Neuronal stem cell (in vitro differentiated cells): ENCODE data around the gene SYT9.

Experiments used
- DNase-seq: peaks from one replicate; pipeline ENCODE4 v3.0.0-alpha.2; 2013; ENCODE audit warnings: low spot score
- H2AFZ ChIP-seq: one replicate; pipeline ENCODE4 v1.6.1; 2013; ENCODE audit warnings: mild to moderate bottlenecking, low read length, inconsistent platforms
- H2AK5ac ChIP-seq: 2 replicates; pipeline ENCODE4 v1.6.1; 2013; ENCODE audit warnings: low read depth, mild to moderate bottlenecking, inconsistent platforms, low read length, moderate library complexity, mixed read lengths
- H2BK120ac ChIP-seq: 2 replicates; pipeline ENCODE4 v1.6.1; 2013; ENCODE audit warnings: low read depth, mild to moderate bottlenecking, inconsistent platforms, low read length, moderate library complexity, mixed read lengths
- H2BK12ac ChIP-seq: one replicate; pipeline ENCODE4 v1.6.1; 2013; ENCODE audit warnings: low read length, inconsistent platforms
- H2BK15ac ChIP-seq: 2 replicates; pipeline ENCODE4 v1.6.1; 2013; ENCODE audit warnings: mild to moderate bottlenecking, low read length, inconsistent platforms, mixed read lengths
- H2BK5ac ChIP-seq: one replicate; pipeline ENCODE4 v1.6.1; 2013; ENCODE audit warnings: inconsistent platforms, mild to moderate bottlenecking, low read length, moderate library complexity
- H3K14ac ChIP-seq: one replicate; pipeline ENCODE4 v1.6.1; 2013; ENCODE audit warnings: low read length, inconsistent platforms
- H3K18ac ChIP-seq: 2 replicates; pipeline ENCODE4 v1.6.1; 2013; ENCODE audit warnings: low read length, inconsistent platforms
- H3K23ac ChIP-seq: 2 replicates; pipeline ENCODE4 v1.6.1; 2013; ENCODE audit warnings: low read depth, mild to moderate bottlenecking, mixed read lengths, low read length, inconsistent platforms; ENCODE audit not compliant: poor library complexity
- H3K27ac ChIP-seq: replicated peaks from 3 replicates; pipeline ENCODE4 v1.5.1; 2013; ENCODE audit warnings: low read length, inconsistent platforms
- H3K27me3 ChIP-seq, 3 experiments: 2 replicates each; pipeline ENCODE4 v1.6.1; 2013; ENCODE audit warnings: low read length in 3 of 3, mild to moderate bottlenecking in 2 of 3, inconsistent platforms in 1 of 3, low read depth in 1 of 3, mixed read lengths in 1 of 3, moderate library complexity in 1 of 3; ENCODE audit not compliant: control insufficient read depth in 3 of 3, insufficient read depth in 3 of 3
- H3K36me3 ChIP-seq, 2 donors: replicated peaks in 1 of 2; 2 replicates each; pipeline ENCODE4 v1.6.1; 2013; ENCODE audit warnings: low read length in 2 of 2; ENCODE audit not compliant: control insufficient read depth in 2 of 2, insufficient read depth in 2 of 2
- H3K4ac ChIP-seq: 2 replicates; pipeline ENCODE4 v1.6.1; 2013; ENCODE audit warnings: inconsistent platforms, mild to moderate bottlenecking, low read length, moderate library complexity
- H3K4me1 ChIP-seq, 2 donors: 1 replicate in 1 of 2; 2 replicates in 1 of 2; pipeline ENCODE4 v1.6.1; 2013; ENCODE audit warnings: low read length in 2 of 2, low read depth in 1 of 2; ENCODE audit not compliant: control insufficient read depth in 2 of 2, insufficient read depth in 1 of 2
- H3K4me2 ChIP-seq: one replicate; pipeline ENCODE4 v1.6.1; 2013; ENCODE audit warnings: mild to moderate bottlenecking, low read length, inconsistent platforms; ENCODE audit not compliant: insufficient read depth, poor library complexity, severe bottlenecking
- H3K4me3 ChIP-seq, 2 donors: 2 replicates each; pipeline ENCODE4 v1.5.1; 2013; ENCODE audit warnings: low read length in 2 of 2, mild to moderate bottlenecking in 2 of 2, inconsistent platforms in 1 of 2, moderate library complexity in 1 of 2
- H3K79me1 ChIP-seq: one replicate; pipeline ENCODE4 v1.6.1; 2013; ENCODE audit warnings: low read depth, mild to moderate bottlenecking, inconsistent platforms, low read length, moderate library complexity
- H3K9ac ChIP-seq: one replicate; pipeline ENCODE4 v1.6.1; 2013; ENCODE audit warnings: mild to moderate bottlenecking, low read depth, low read length, inconsistent platforms; ENCODE audit not compliant: poor library complexity
- H3K9me3 ChIP-seq, 2 donors: replicated peaks in 1 of 2; 2 replicates each; pipeline versions ENCODE3 to v1.6.1; 2013; ENCODE audit warnings: low read length in 2 of 2, mild to moderate bottlenecking in 2 of 2, inconsistent platforms in 1 of 2, low read depth in 1 of 2, mixed read lengths in 1 of 2, moderate library complexity in 1 of 2; ENCODE audit not compliant: control insufficient read depth in 2 of 2, insufficient read depth in 1 of 2
- H4K8ac ChIP-seq: one replicate; pipeline ENCODE4 v1.6.1; 2013; ENCODE audit warnings: low read depth, mild to moderate bottlenecking, inconsistent platforms, low read length, moderate library complexity
- H4K91ac ChIP-seq: one replicate; pipeline ENCODE4 v1.6.1; 2013; ENCODE audit warnings: low read length, low read depth, mild to moderate bottlenecking, inconsistent platforms; ENCODE audit not compliant: poor library complexity
- WGBS, 2 donors: extraction: QIAGEN DNeasy Blood & Tissue Kit; methylation state at CpG; one replicate each; pipeline ENCODE4 v1.1.7; 2013; ENCODE audit warnings: missing lambda C conversion rate in 2 of 2, mixed read lengths in 1 of 2; ENCODE audit not compliant: insufficient read length in 2 of 2, insufficient replicate concordance in 1 of 2; ENCODE audit errors: extremely low coverage in 2 of 2; 5-methylcytosine and 5-hydroxymethylcytosine counted together

SYT9 gene

GRCh38 chr11:7300281-7300680, 48.6 kb downstream of the SYT9 start:
- DNase-seq = no peak

GRCh38 chr11:7303146-7303545, 51.4 kb downstream of the SYT9 start:
- H3K27ac ChIP-seq = no peak overlapping the region
- H3K4me3 ChIP-seq = no peak overlapping the region
- no peaks in the 10 kb centered on the region for H3K36me3 ChIP-seq
- H3K79me1 ChIP-seq = no peaks in the 10 kb centered on the region
- peaks cover 0 to 3% of the 10 kb centered on the region in 2 donors for H3K9me3 ChIP-seq
- H2BK12ac ChIP-seq = no peak overlapping the region
- H4K91ac ChIP-seq = no peak overlapping the region
- H3K18ac ChIP-seq = no peak overlapping the region
- no peak overlapping the region for H2BK5ac ChIP-seq
- no peak overlapping the region for H2AK5ac ChIP-seq
- no CpG with 5 or more reads among the region's 11 CpGs for WGBS, 2 donors
- H2BK15ac ChIP-seq = no peak overlapping the region
- peak overlapping the region; percentile 46 for H3K23ac ChIP-seq
- H3K27me3 ChIP-seq = no peaks in the 10 kb centered on the region
- peak overlapping the region; percentile 45 for H3K9ac ChIP-seq
- no peak for DNase-seq
- H3K4me1 ChIP-seq = no peaks in the 10 kb centered on the region
- no peak overlapping the region for H2BK120ac ChIP-seq
- H3K4me2 ChIP-seq = no peak overlapping the region
- no peak overlapping the region for H3K4ac ChIP-seq
- H2AFZ ChIP-seq = no peak overlapping the region
- no peak overlapping the region for H4K8ac ChIP-seq
- H3K14ac ChIP-seq = no peak overlapping the region

More at GRCh38 chr11:7300281-7300680, 48.6 kb downstream of the SYT9 start:
- H3K9ac ChIP-seq = no peak overlapping the region
- no peak overlapping the region for H4K91ac ChIP-seq
- H3K27ac ChIP-seq = no peak overlapping the region
- no peaks in the 10 kb centered on the region for H3K4me1 ChIP-seq
- H3K18ac ChIP-seq = no peak overlapping the region
- no peak overlapping the region for H2BK120ac ChIP-seq
- no peaks in the 10 kb centered on the region for H3K27me3 ChIP-seq
- no peaks in the 10 kb centered on the region for H3K79me1 ChIP-seq
- H3K4me3 ChIP-seq = no peak overlapping the region
- no peak overlapping the region for H3K4ac ChIP-seq
- no peaks in the 10 kb centered on the region for H3K36me3 ChIP-seq
- no peak overlapping the region for H3K14ac ChIP-seq
- no CpG with 5 or more reads among the region's 2 CpGs for WGBS, 2 donors
- H3K4me2 ChIP-seq = no peak overlapping the region
- H2BK12ac ChIP-seq = no peak overlapping the region
- no peak overlapping the region for H2AFZ ChIP-seq
- no peak overlapping the region for H3K23ac ChIP-seq
- no peak overlapping the region for H2BK15ac ChIP-seq
- no peak overlapping the region for H2BK5ac ChIP-seq
- H3K9me3 ChIP-seq = peaks cover 0 to 3% of the 10 kb centered on the region in 2 donors
- H2AK5ac ChIP-seq = no peak overlapping the region
- no peak overlapping the region for H4K8ac ChIP-seq

- no peak overlapping the region for H3K23ac ChIP-seq
These were observed 55.2 kb downstream of the SYT9 start for GRCh38 chr11:7306900-7307299.

GRCh38 chr11:7307836-7308235, 56.1 kb downstream of the SYT9 start:
- Histone ChIP-seq H3K4ac (no peak overlapping the region), H3K36me3 (no peaks in the 10 kb centered on the region), H3K23ac (no peak overlapping the region), H3K27ac (no peak overlapping the region), H2BK15ac (no peak overlapping the region), H2BK5ac (no peak overlapping the region), H4K8ac (no peak overlapping the region), H2BK120ac (no peak overlapping the region), H3K79me1 (no peaks in the 10 kb centered on the region), H2BK12ac (no peak overlapping the region), H3K4me2 (no peak overlapping the region), H2AFZ (no peak overlapping the region), H3K14ac (no peak overlapping the region), H3K27me3 (no peaks in the 10 kb centered on the region), H3K9me3 (no peaks in the 10 kb centered on the region), H4K91ac (no peak overlapping the region), H3K4me1 (no peaks in the 10 kb centered on the region), H3K9ac (no peak overlapping the region), H3K18ac (no peak overlapping the region), H3K4me3 (no peak overlapping the region), H2AK5ac (no peak overlapping the region)
- no CpG with 5 or more reads among the region's 2 CpGs for WGBS, 2 donors
- DNase-seq = no peak

More at GRCh38 chr11:7306900-7307299, 55.2 kb downstream of the SYT9 start:
- Histone ChIP-seq H3K36me3 (no peaks in the 10 kb centered on the region), H3K79me1 (no peaks in the 10 kb centered on the region), H2AK5ac (no peak overlapping the region), H3K9me3 (no peaks in the 10 kb centered on the region), H3K4me3 (no peak overlapping the region), H2BK12ac (no peak overlapping the region), H3K18ac (no peak overlapping the region), H3K4me2 (no peak overlapping the region), H2BK5ac (no peak overlapping the region), H4K8ac (no peak overlapping the region), H3K27ac (no peak overlapping the region), H2BK120ac (no peak overlapping the region), H4K91ac (no peak overlapping the region), H3K14ac (no peak overlapping the region), H3K4me1 (no peaks in the 10 kb centered on the region), H2AFZ (no peak overlapping the region), H3K27me3 (no peaks in the 10 kb centered on the region), H2BK15ac (no peak overlapping the region), H3K4ac (no peak overlapping the region), H3K9ac (no peak overlapping the region)
- no peak for DNase-seq
- no CpG with 5 or more reads among the region's 2 CpGs for WGBS, 2 donors
